ENCODE measurements around the gene ATXN8OS. TPM values are rescaled to one million over a fixed set of nuclear protein-coding genes. Genes with fewer than 3 reads are reported as not detected.

The ATXN8OS gene
- total and polyA plus RNA-seq, 12 donors = 0.27 TPM; not detected in 11

GRCh38 chr13:70162141-70162540 lies 54.5 kb downstream of the ATXN8OS start:
- Histone ChIP-seq H3K4me3 (no peak overlapping the region), H3K36me3 (replicated peaks in 1 of 2) (no peaks in the 10 kb centered on the region), H3K27ac (no peak overlapping the region), H3K9me3 (replicated peaks in 1 of 3) (no peaks in the 10 kb centered on the region), H3K4me1 (replicated peaks in 1 of 2) (no peaks in the 10 kb centered on the region), H3K27me3 (no peaks in the 10 kb centered on the region)
- DNase-seq = no peak
- TF ChIP-seq CTCF (IDR thresholded peaks at IDR 0.05) (no peak), POLR2A (IDR thresholded peaks at IDR 0.05) (no peak)
- WGBS, 4 donors = 33 to 39% (median 35%) methylated on average over 5 of the region's 5 CpGs
- intact Hi-C loops (cut with DNase I) = no loop called here

- Histone ChIP-seq H3K27ac (no peak overlapping the region), H3K9me3 (replicated peaks in 1 of 3) (no peaks in the 10 kb centered on the region), H3K36me3 (replicated peaks in 1 of 2) (no peaks in the 10 kb centered on the region), H3K4me3 (no peak overlapping the region), H3K27me3 (no peaks in the 10 kb centered on the region), H3K4me1 (replicated peaks in 1 of 2) (no peaks in the 10 kb centered on the region)
- TF ChIP-seq POLR2A (IDR thresholded peaks at IDR 0.05) = no peak
- TF ChIP-seq CTCF (IDR thresholded peaks at IDR 0.05) = no peak
- intact Hi-C loops (cut with DNase I) = no loop called here
- DNase-seq = no peak
- 69 to 83% (median 76%) methylated on average over 5 of the region's 5 CpGs for WGBS, 4 donors
Measured at GRCh38 chr13:70170689-70171088, 63.1 kb downstream of the ATXN8OS start.

GRCh38 chr13:70171151-70171550 lies 63.5 kb downstream of the ATXN8OS start:
- no peaks in the 10 kb centered on the region for H3K36me3 ChIP-seq (replicated peaks in 1 of 2)
- no peak for DNase-seq
- no peaks in the 10 kb centered on the region for H3K27me3 ChIP-seq
- H3K27ac ChIP-seq = no peak overlapping the region
- no peak overlapping the region for H3K4me3 ChIP-seq
- H3K4me1 ChIP-seq (replicated peaks in 1 of 2) = no peaks in the 10 kb centered on the region
- intact Hi-C loops (cut with DNase I) = no loop called here
- 56 to 78% (median 64%) methylated on average over 3 of the region's 3 CpGs for WGBS, 4 donors
- H3K9me3 ChIP-seq (replicated peaks in 1 of 3) = no peaks in the 10 kb centered on the region
- TF ChIP-seq POLR2A (IDR thresholded peaks at IDR 0.05) = no peak
- TF ChIP-seq CTCF (IDR thresholded peaks at IDR 0.05) = no peak

- intact Hi-C loops (cut with DNase I) = no loop called here
- H3K27ac ChIP-seq = no peak overlapping the region
- WGBS, 4 donors = 52 to 70% (median 68%) methylated on average over 1 of the region's 1 CpG
- H3K36me3 ChIP-seq (replicated peaks in 1 of 2) = no peaks in the 10 kb centered on the region
- H3K9me3 ChIP-seq (replicated peaks in 1 of 3) = no peaks in the 10 kb centered on the region
- TF ChIP-seq POLR2A (IDR thresholded peaks at IDR 0.05) (no peak), CTCF (IDR thresholded peaks at IDR 0.05) (no peak)
- H3K4me3 ChIP-seq = no peak overlapping the region
- H3K4me1 ChIP-seq (replicated peaks in 1 of 2) = no peaks in the 10 kb centered on the region
- DNase-seq = no peak
- H3K27me3 ChIP-seq = no peaks in the 10 kb centered on the region
Measured at GRCh38 chr13:70172946-70173597, 65.4 kb downstream of the ATXN8OS start.
